Measurements from ENCODE around the gene ZNF592. TPM values are rescaled to one million over a fixed set of nuclear protein-coding genes. Genes with fewer than 3 reads are reported as not detected.

ZNF592 gene, protein sequence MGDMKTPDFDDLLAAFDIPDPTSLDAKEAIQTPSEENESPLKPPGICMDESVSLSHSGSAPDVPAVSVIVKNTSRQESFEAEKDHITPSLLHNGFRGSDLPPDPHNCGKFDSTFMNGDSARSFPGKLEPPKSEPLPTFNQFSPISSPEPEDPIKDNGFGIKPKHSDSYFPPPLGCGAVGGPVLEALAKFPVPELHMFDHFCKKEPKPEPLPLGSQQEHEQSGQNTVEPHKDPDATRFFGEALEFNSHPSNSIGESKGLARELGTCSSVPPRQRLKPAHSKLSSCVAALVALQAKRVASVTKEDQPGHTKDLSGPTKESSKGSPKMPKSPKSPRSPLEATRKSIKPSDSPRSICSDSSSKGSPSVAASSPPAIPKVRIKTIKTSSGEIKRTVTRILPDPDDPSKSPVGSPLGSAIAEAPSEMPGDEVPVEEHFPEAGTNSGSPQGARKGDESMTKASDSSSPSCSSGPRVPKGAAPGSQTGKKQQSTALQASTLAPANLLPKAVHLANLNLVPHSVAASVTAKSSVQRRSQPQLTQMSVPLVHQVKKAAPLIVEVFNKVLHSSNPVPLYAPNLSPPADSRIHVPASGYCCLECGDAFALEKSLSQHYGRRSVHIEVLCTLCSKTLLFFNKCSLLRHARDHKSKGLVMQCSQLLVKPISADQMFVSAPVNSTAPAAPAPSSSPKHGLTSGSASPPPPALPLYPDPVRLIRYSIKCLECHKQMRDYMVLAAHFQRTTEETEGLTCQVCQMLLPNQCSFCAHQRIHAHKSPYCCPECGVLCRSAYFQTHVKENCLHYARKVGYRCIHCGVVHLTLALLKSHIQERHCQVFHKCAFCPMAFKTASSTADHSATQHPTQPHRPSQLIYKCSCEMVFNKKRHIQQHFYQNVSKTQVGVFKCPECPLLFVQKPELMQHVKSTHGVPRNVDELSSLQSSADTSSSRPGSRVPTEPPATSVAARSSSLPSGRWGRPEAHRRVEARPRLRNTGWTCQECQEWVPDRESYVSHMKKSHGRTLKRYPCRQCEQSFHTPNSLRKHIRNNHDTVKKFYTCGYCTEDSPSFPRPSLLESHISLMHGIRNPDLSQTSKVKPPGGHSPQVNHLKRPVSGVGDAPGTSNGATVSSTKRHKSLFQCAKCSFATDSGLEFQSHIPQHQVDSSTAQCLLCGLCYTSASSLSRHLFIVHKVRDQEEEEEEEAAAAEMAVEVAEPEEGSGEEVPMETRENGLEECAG (N-terminal part only)
- 10 to 100 TPM; 20.3 to 25.6 (median 20.6) TPM for total RNA-seq
- polyA plus RNA-seq, result 14.0 TPM
- long read RNA-seq, donor 1, full-length matches to known transcripts, result 18 of 37 reads
- long read RNA-seq, donor 1, partial matches to known transcripts, result 14 of 37 reads
- long read RNA-seq, donor 1, other reads (novel, unspliced or antisense), result 5 of 37 reads
- long read RNA-seq, donor 2, full-length matches to known transcripts, result 6 of 15 reads
- long read RNA-seq, donor 2, partial matches to known transcripts, result 6 of 15 reads
- long read RNA-seq, donor 2, other reads (novel, unspliced or antisense), result 3 of 15 reads
- long read RNA-seq, donor 3, full-length matches to known transcripts, result 24 of 59 reads
- long read RNA-seq, donor 3, partial matches to known transcripts, result 14 of 59 reads
- long read RNA-seq, donor 3, other reads (novel, unspliced or antisense), result 21 of 59 reads
- long read RNA-seq, donor 4, full-length matches to known transcripts, result 8 of 17 reads
- long read RNA-seq, donor 4, partial matches to known transcripts, result 6 of 17 reads
- long read RNA-seq, donor 4, other reads (novel, unspliced or antisense), result 3 of 17 reads

DNA sequence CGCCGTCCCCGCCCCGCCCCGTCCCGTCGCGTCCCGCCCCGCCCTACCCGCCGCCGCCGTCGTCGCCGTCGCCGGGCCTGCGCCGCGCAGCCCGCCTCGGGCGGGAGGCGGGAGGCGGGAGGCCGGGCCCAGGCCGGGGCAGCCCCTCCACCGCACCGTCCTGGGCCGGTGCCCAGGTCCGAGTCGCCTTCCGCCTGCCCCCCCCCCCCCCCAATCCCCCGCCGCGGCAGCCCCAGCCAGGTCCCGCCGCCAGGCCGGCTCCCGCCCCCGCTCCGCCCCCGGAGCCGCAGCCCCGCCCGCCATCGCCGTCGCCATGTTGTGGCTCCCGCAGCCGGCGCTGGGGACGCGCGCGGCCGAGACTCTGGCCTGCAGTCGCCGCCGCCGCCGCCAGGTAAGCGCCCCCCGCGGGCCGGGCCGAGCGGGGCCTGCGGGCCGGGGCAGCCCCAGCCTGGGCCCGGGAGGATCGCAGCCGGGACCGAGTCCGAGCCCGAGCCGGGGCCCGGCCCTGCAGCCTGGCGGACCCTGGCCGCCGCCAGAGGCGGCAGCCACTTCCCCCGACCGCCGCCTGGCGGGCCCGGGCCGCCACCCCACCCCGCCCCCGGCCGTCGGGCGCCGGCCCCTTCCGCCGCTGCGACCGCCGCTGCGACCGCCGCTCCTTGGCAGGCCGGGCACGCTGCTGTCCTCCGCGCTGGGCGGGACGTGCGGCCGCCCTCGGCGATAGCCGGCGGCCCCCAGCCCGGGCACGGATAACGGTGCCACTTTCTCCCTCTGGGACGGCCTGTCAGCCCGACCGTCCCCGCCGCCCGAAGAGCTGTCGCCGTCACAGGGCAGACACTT, at the start of gene ZNF592:
Gene ZNF592 (plus strand): TSS at position 319 of the 837 bp plus-strand sequence. CDS start 34,084 bp downstream, outside the sequence.
- ATAC-seq (peak; percentile 78 to 84), DNase-seq (peak; percentile 89 to 96 (median 94))
- Histone ChIP-seq H3K9me3 (ENCODE audit: control insufficient read depth, low read length) (no peaks in the 10 kb centered on the region), H3K4me1 (ENCODE audit: control insufficient read depth, insufficient read depth, low read length) (peaks cover 5% of the 10 kb centered on the region), H3K4me3 (ENCODE audit: low read length) (peak within 1 kb of the TSS; percentile 98), H3K27ac (ENCODE audit: low read length) (peak within 1 kb of the TSS; percentile 96), H3K27me3 (ENCODE audit: control insufficient read depth, insufficient read depth) (no peaks in the 10 kb centered on the region)
- WGBS, result under 1% methylated on average over 118 of the region's 127 CpGs
- intact Hi-C loops (cut with DNase I), result loop anchor here in 1 of 4 donors (10.0 kb wide), 1 partner anchor 94 kb away; the partner anchor contains the start of genes NMB and WDR73

DNA sequence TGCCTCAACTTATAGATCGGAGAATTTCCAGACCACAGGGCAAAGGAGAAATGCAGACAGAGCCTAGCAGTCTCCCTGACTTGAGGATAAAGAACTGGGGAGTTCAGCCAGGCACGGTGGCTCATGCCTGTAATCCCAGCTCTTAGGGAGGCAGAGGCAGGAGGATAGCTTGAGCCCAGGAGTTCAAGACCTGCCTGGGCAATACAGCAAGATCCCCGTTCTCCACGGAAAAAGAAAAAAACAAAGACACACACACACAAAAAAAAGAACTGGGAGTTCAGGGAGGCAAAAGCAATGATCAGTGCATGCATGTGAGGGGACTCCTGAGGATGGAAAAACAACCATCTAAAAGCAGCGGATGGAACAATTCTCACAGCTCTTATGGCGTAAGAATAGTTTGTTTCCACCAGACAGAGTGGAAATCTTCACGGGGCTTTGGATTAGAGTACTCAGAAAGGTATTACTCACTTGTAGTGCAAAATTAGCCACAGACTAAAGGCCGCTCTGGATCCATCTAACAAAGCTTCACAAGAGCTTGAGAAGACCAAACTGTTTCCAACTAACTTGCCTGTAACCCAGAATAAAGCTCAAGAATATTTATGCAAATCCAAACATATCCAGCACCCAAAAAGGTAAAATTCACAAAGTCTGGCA, 48.7 kb upstream of the ZNF592 start:
- Histone ChIP-seq H3K4me3 (ENCODE audit: low read length) (no peak overlapping the region), H3K27ac (ENCODE audit: low read length) (no peak overlapping the region), H3K9me3 (ENCODE audit: control insufficient read depth, low read length) (no peaks in the 10 kb centered on the region), H3K4me1 (ENCODE audit: control insufficient read depth, insufficient read depth, low read length) (peaks cover 5% of the 10 kb centered on the region), H3K27me3 (ENCODE audit: control insufficient read depth, insufficient read depth) (no peaks in the 10 kb centered on the region)
- no peak for ATAC-seq
- WGBS, result 85% methylated on average over 8 of the region's 8 CpGs
- intact Hi-C loops (cut with DNase I), result no loop called here
- DNase-seq, result no peak

- DNase-seq (peak in 2 of 3 donors; percentile 44 to 67), ATAC-seq (peak; percentile 90 to 91)
- peaks cover 5% of the 10 kb centered on the region for H3K4me1 ChIP-seq (ENCODE audit: control insufficient read depth, insufficient read depth, low read length)
- intact Hi-C loops (cut with DNase I), result no loop called here
- no peak overlapping the region for H3K4me3 ChIP-seq (ENCODE audit: low read length)
- 16% methylated on average over 4 of the region's 4 CpGs for WGBS
- no peak overlapping the region for H3K27ac ChIP-seq (ENCODE audit: low read length)
- no peaks in the 10 kb centered on the region for H3K9me3 ChIP-seq (ENCODE audit: control insufficient read depth, low read length)
- no peaks in the 10 kb centered on the region for H3K27me3 ChIP-seq (ENCODE audit: control insufficient read depth, insufficient read depth)
Measured at GRCh38 chr15:84702961-84703482, 45.4 kb upstream of the ZNF592 start.

GRCh38 chr15:84703808-84704207, 44.6 kb upstream of the ZNF592 start:
- Histone ChIP-seq H3K9me3 (ENCODE audit: control insufficient read depth, low read length) (no peaks in the 10 kb centered on the region), H3K4me3 (ENCODE audit: low read length) (no peak overlapping the region), H3K27me3 (ENCODE audit: control insufficient read depth, insufficient read depth) (no peaks in the 10 kb centered on the region), H3K27ac (ENCODE audit: low read length) (no peak overlapping the region), H3K4me1 (ENCODE audit: control insufficient read depth, insufficient read depth, low read length) (peaks cover 5% of the 10 kb centered on the region)
- DNase-seq, result no peak
- intact Hi-C loops (cut with DNase I), result no loop called here
- no peak for ATAC-seq
- 91% methylated on average over 5 of the region's 5 CpGs for WGBS

DNA sequence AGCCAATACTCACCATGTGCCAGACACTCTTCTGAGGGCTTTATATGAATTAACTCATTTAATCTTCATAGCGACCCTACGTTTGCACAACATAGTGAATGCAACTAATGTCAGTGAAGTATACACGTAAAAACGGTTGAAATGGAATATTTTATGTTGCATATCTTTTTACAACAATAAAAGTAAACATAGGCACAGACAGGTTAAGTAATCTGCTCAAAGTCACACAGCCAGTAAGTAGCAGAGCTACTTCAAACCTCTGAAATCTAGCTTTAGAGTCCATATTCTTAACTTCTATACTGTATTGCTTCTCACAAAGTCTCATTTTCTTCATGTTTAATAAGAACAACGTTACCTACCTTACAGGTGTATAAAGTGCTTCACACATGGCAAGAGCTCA, 34.0 kb upstream of the ZNF592 start:
- 80% methylated on average over 5 of the region's 5 CpGs for WGBS
- Histone ChIP-seq H3K4me1 (ENCODE audit: control insufficient read depth, insufficient read depth, low read length) (no peaks in the 10 kb centered on the region), H3K27ac (ENCODE audit: low read length) (no peak overlapping the region), H3K27me3 (ENCODE audit: control insufficient read depth, insufficient read depth) (no peaks in the 10 kb centered on the region), H3K4me3 (ENCODE audit: low read length) (peak overlapping the region; percentile 86), H3K9me3 (ENCODE audit: control insufficient read depth, low read length) (no peaks in the 10 kb centered on the region)
- intact Hi-C loops (cut with DNase I), result no loop called here
- ATAC-seq, result no peak
- DNase-seq, result no peak

DNA sequence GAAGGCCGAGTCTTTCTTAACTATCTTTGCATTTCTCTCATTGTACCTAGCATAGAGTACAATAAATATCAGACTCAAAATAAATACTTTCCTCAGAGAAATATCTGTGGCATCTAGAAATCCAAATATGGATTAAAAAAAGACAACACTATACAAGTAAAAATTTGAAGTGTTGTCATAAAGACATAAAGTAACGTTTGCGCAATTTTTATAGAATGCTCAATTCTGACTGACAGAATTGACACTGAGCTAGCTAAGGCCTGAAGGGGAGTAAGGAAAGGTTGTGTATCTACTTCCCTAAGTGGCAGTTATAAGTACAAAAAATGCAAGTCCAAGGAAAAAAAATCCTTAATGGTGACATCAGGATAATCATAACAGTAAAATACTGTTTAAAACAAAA, 33.6 kb upstream of the ZNF592 start:
- DNase-seq, result no peak
- no peak for ATAC-seq
- no peaks in the 10 kb centered on the region for H3K27me3 ChIP-seq (ENCODE audit: control insufficient read depth, insufficient read depth)
- 58% methylated on average over 3 of the region's 3 CpGs for WGBS
- no peaks in the 10 kb centered on the region for H3K9me3 ChIP-seq (ENCODE audit: control insufficient read depth, low read length)
- peak overlapping the region; percentile 86 for H3K4me3 ChIP-seq (ENCODE audit: low read length)
- intact Hi-C loops (cut with DNase I), result no loop called here
- no peak overlapping the region for H3K27ac ChIP-seq (ENCODE audit: low read length)
- no peaks in the 10 kb centered on the region for H3K4me1 ChIP-seq (ENCODE audit: control insufficient read depth, insufficient read depth, low read length)

DNA sequence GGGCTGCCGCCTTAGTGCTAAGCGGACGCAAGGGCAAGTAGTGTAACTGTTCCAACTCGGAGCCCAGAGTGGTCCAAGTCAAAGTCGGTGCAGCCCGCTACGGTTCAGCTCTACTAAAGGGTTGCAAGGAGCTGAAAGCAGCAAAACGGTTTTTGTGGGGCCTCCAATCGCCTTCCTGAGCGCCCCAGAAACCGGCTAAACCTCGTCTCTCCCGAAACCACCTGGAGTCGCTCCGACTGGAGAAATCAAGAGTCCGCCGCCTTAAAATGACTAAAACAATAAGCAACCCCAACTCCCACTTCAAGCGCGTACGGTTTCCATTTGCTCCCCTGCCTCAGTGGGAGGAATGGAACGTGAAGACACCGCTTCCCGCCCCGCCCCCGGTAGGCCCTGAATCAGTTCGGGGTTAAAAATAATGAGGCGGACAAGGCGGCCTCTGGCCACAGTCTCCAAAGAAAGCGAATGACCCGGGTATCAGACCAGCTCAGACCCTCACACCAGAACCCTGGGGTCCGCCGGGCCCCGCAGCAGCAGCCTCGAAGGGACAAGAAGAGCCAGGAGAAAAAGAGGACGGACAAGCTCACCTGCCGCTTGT, 32.9 kb upstream of the ZNF592 start:
- intact Hi-C loops (cut with DNase I), result no loop called here
- DNase-seq, result peak in 1 of 3 donors; percentile 23
- Histone ChIP-seq H3K9me3 (ENCODE audit: control insufficient read depth, low read length) (no peaks in the 10 kb centered on the region), H3K27me3 (ENCODE audit: control insufficient read depth, insufficient read depth) (no peaks in the 10 kb centered on the region), H3K4me3 (ENCODE audit: low read length) (peak overlapping the region; percentile 86), H3K27ac (ENCODE audit: low read length) (peak overlapping the region; percentile 88), H3K4me1 (ENCODE audit: control insufficient read depth, insufficient read depth, low read length) (no peaks in the 10 kb centered on the region)
- WGBS, result under 1% methylated on average over 36 of the region's 36 CpGs
- peak; percentile 1 to 22 for ATAC-seq

- DNase-seq, result peak; percentile 95 to 98 (median 98)
- peak; percentile 99 for ATAC-seq
- H3K4me3 ChIP-seq (ENCODE audit: low read length), result peak within 1 kb of the TSS; percentile 86
- under 1% methylated on average over 57 of the region's 57 CpGs for WGBS
- no peaks in the 10 kb centered on the region for H3K4me1 ChIP-seq (ENCODE audit: control insufficient read depth, insufficient read depth, low read length)
- intact Hi-C loops (cut with DNase I), result no loop called here
- H3K27ac ChIP-seq (ENCODE audit: low read length), result peak within 1 kb of the TSS; percentile 88
- H3K9me3 ChIP-seq (ENCODE audit: control insufficient read depth, low read length), result no peaks in the 10 kb centered on the region
- H3K27me3 ChIP-seq (ENCODE audit: control insufficient read depth, insufficient read depth), result no peaks in the 10 kb centered on the region
Measured at GRCh38 chr15:84716036-84716732, 32.2 kb upstream of the ZNF592 start, which contains the start of gene SEC11A. Gene SEC11A, minus strand, starts transcription at chr15:84716139. Its CDS starts 64 bp downstream, at chr15:84716075.
